WTC11 (cell line): ENCODE data around the gene TIGD3. TPM values are rescaled to one million over a fixed set of nuclear protein-coding genes. Genes with fewer than 3 reads are reported as not detected.
A peak's percentile ranks its signal among the peaks of the same experiment; 100 is the strongest.

Experiments
- ATAC-seq: fragments of 200-7000 bp; cut with Tn5 transposase; 2 replicates; pipeline ENCODE4 v1.10.0; 2021; ENCODE audit warnings: mild to moderate bottlenecking, moderate library complexity
- CTCF ChIA-PET: fragments of 300-600 bp; sonication (Branson Sonifier 250); formaldehyde crosslinking; loops from one replicate; lab custom pipeline; 2021; ENCODE audit warnings: antibody characterized with exemption; lab: Charles Lee
- POLR2A ChIA-PET: fragments of 350-600 bp; sonication (Branson Sonifier 250); formaldehyde crosslinking; loops from one replicate; lab custom pipeline; 2021; ENCODE audit warnings: antibody characterized with exemption; lab: Charles Lee
- DNase-seq: peaks from one replicate; pipeline ENCODE4 v3.0.0; 2021; ENCODE audit warnings: low spot score
- H3K27ac Mint-ChIP-seq: 2 replicates; pipeline ENCODE4 v1.8.0; 2021; ENCODE audit warnings: mixed read lengths
- H3K27me3 Mint-ChIP-seq: 2 replicates; pipeline ENCODE4 v1.8.0; 2021; ENCODE audit warnings: low read depth, mild to moderate bottlenecking, moderate library complexity, mixed read lengths
- H3K36me3 Mint-ChIP-seq: 2 replicates; pipeline ENCODE4 v1.8.0; 2021; ENCODE audit warnings: mixed read lengths
- H3K4me1 Mint-ChIP-seq: 2 replicates; pipeline ENCODE4 v1.8.0; 2022; ENCODE audit warnings: mixed read lengths
- H3K4me3 Mint-ChIP-seq: 2 replicates; pipeline ENCODE4 v1.8.0; 2021; ENCODE audit warnings: mild to moderate bottlenecking, moderate library complexity, mixed read lengths
- H3K9me3 Mint-ChIP-seq: 2 replicates; pipeline ENCODE4 v1.8.0; 2021; ENCODE audit warnings: mixed read lengths
- ATF2 ChIP-seq: sonication (generic); formaldehyde crosslinking; IDR thresholded peaks from 2 replicates; pipeline ENCODE4 v1.8.1; 2022; ENCODE audit warnings: low read depth, missing genetic modification reagents, borderline replicate concordance
- E2F4 ChIP-seq: sonication (generic); formaldehyde crosslinking; IDR thresholded peaks from 2 replicates; pipeline ENCODE4 v1.8.1; 2022; ENCODE audit warnings: low read depth, mild to moderate bottlenecking, moderate library complexity, missing genetic modification reagents, borderline replicate concordance
- ESRRA ChIP-seq: sonication (generic); formaldehyde crosslinking; IDR thresholded peaks from 2 replicates; pipeline ENCODE4 v1.8.1; 2022; ENCODE audit warnings: mild to moderate bottlenecking, missing genetic modification reagents, borderline replicate concordance
- FOXK1 ChIP-seq: sonication (generic); formaldehyde crosslinking; IDR thresholded peaks from 2 replicates; pipeline ENCODE4 v1.8.0; 2022; ENCODE audit warnings: mild to moderate bottlenecking, moderate library complexity, missing genetic modification reagents
- FOXP1 ChIP-seq: sonication (generic); formaldehyde crosslinking; IDR thresholded peaks from 2 replicates; pipeline ENCODE4 v1.8.0; 2022; ENCODE audit warnings: missing genetic modification reagents, mild to moderate bottlenecking, moderate library complexity, borderline replicate concordance
- GABPB1 ChIP-seq: sonication (generic); formaldehyde crosslinking; IDR thresholded peaks from 2 replicates; pipeline ENCODE4 v1.8.1; 2023; ENCODE audit warnings: mild to moderate bottlenecking, missing genetic modification reagents
- MXD4 ChIP-seq: fragments of 250-450 bp; sonication (Bioruptor Pico); IDR thresholded peaks from 2 replicates; pipeline ENCODE4 v1.8.0; 2021; ENCODE audit warnings: mild to moderate bottlenecking, moderate library complexity, borderline replicate concordance
- NFATC4 ChIP-seq: fragments of 250-450 bp; sonication (Bioruptor Pico); IDR thresholded peaks from 2 replicates; pipeline ENCODE4 v1.9.0; 2021; ENCODE audit warnings: mild to moderate bottlenecking
- NFE2L1 ChIP-seq: sonication (generic); formaldehyde crosslinking; IDR thresholded peaks from 2 replicates; pipeline ENCODE4 v1.8.1; 2023; ENCODE audit warnings: missing genetic modification reagents
- NFYB ChIP-seq: sonication (generic); formaldehyde crosslinking; conservative IDR thresholded peaks from 2 replicates; pipeline ENCODE4 v1.8.0; 2022; ENCODE audit warnings: low read depth, missing genetic modification reagents
- NR3C1 ChIP-seq: sonication (generic); formaldehyde crosslinking; conservative IDR thresholded peaks from 2 replicates; pipeline ENCODE4 v1.8.1; 2023; ENCODE audit warnings: low read depth, mild to moderate bottlenecking, missing genetic modification reagents
- RELA ChIP-seq: sonication (generic); formaldehyde crosslinking; IDR thresholded peaks from 2 replicates; pipeline ENCODE4 v1.8.1; 2022; ENCODE audit warnings: missing genetic modification reagents, mild to moderate bottlenecking, borderline replicate concordance
- SP1 ChIP-seq: sonication (generic); formaldehyde crosslinking; conservative IDR thresholded peaks from 2 replicates; pipeline ENCODE4 v1.8.1; 2022; ENCODE audit warnings: missing genetic modification reagents
- TCF7 ChIP-seq: sonication (generic); formaldehyde crosslinking; IDR thresholded peaks from 2 replicates; pipeline ENCODE4 v1.8.0; 2022; ENCODE audit warnings: mild to moderate bottlenecking, low read depth, missing genetic modification reagents, moderate library complexity
- ZNF121 ChIP-seq: sonication (generic); formaldehyde crosslinking; IDR thresholded peaks from 2 replicates; pipeline ENCODE4 v1.8.0; 2023; ENCODE audit warnings: missing genetic modification reagents
- ZNF138 ChIP-seq: sonication (generic); formaldehyde crosslinking; conservative IDR thresholded peaks from 2 replicates; pipeline ENCODE4 v1.8.1; 2022; ENCODE audit warnings: mild to moderate bottlenecking, moderate library complexity, missing genetic modification reagents
- ZNF263 ChIP-seq: sonication (generic); formaldehyde crosslinking; IDR thresholded peaks from 2 replicates; pipeline ENCODE4 v1.8.1; 2022; ENCODE audit warnings: low read depth, mild to moderate bottlenecking, moderate library complexity, missing genetic modification reagents
- ZNF416 ChIP-seq: fragments of 250-450 bp; sonication (Bioruptor Pico); IDR thresholded peaks from 2 replicates; pipeline ENCODE4 v1.9.0; 2021; ENCODE audit warnings: mild to moderate bottlenecking, inconsistent platforms
- total RNA-seq: library from RNA; stranded (reverse); gene quantifications from 3 replicates; pipeline ENCODE4 v1.2.3, GENCODE V29; 2021
- TF ChIP-seq, protein P1 (sequence below): sonication (generic); formaldehyde crosslinking; IDR thresholded peaks from 2 replicates; pipeline ENCODE4 v1.8.0; 2023; ENCODE audit warnings: missing genetic modification reagents
- TF ChIP-seq, protein P2 (sequence below): sonication (generic); formaldehyde crosslinking; IDR thresholded peaks from 2 replicates; pipeline ENCODE4 v1.8.1; 2023; ENCODE audit warnings: mild to moderate bottlenecking, missing genetic modification reagents
- TF ChIP-seq, protein P3 (sequence below): sonication (generic); formaldehyde crosslinking; IDR thresholded peaks from 2 replicates; pipeline ENCODE4 v1.8.0; 2022; ENCODE audit warnings: mild to moderate bottlenecking, missing genetic modification reagents
- TF ChIP-seq, protein P4 (sequence below): sonication (generic); formaldehyde crosslinking; IDR thresholded peaks from 2 replicates; pipeline ENCODE4 v1.8.0; 2022; ENCODE audit warnings: mild to moderate bottlenecking, missing genetic modification reagents
- TF ChIP-seq, protein P5 (sequence below): sonication (generic); formaldehyde crosslinking; IDR thresholded peaks from 2 replicates; pipeline ENCODE4 v1.8.1; 2022; ENCODE audit warnings: mild to moderate bottlenecking, moderate library complexity, missing genetic modification reagents

Gene TIGD3
- total RNA-seq, 1 experiment from 2014 or later = 1.9 TPM

DNA sequence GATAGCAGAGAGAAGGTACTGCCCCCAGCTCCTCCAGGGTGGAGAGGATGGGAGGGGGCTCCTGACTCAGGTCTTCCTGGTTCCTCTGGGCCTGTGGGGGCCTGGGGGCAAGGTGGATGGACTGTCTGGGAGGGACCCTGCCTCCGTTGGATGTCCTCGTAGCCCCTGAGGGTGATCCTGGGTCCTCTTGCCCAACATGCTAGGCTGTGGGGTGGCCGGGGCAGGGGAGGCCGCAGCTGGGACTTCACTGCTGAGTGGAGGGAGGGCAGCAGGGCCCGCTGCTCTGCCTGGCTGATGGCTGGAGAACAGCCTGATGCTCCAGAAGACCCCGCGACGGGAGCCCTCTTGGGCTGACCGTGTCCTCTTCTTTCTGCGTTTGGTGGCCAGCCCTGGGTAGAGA is 45.3 kb downstream of the TIGD3 start:
- DNase-seq (no peak), ATAC-seq (no peak)
- ChIA-PET CTCF (interaction anchor here (0.5 to 3.0 kb wide), 2 partner anchors 16 to 112 kb away, joined by 6 to 10 read pairs; no protein-coding TSS in a partner anchor), POLR2A (no interaction called here)
- Mint-ChIP-seq H3K27me3 (no peaks in the 10 kb centered on the region), H3K36me3 (peaks cover 8% of the 10 kb centered on the region), H3K4me1 (peaks cover 10% of the 10 kb centered on the region), H3K9me3 (no peaks in the 10 kb centered on the region), H3K4me3 (no peak overlapping the region), H3K27ac (no peak overlapping the region)
- TF ChIP-seq E2F4 (CRISPR knock-in tag) (no peak), NFATC4 (CRISPR knock-in tag) (no peak), NR3C1 (no peak), GABPB1 (CRISPR knock-in tag) (no peak), MXD4 (CRISPR knock-in tag) (no peak), SP1 (CRISPR knock-in tag) (no peak), RELA (CRISPR knock-in tag) (no peak), ZNF138 (no peak), FOXP1 (CRISPR knock-in tag) (no peak), ZNF416 (CRISPR knock-in tag) (no peak), NFE2L1 (CRISPR knock-in tag) (no peak), FOXK1 (CRISPR knock-in tag) (no peak), ZNF121 (CRISPR knock-in tag) (no peak)
- TF ChIP-seq, protein P1, sequence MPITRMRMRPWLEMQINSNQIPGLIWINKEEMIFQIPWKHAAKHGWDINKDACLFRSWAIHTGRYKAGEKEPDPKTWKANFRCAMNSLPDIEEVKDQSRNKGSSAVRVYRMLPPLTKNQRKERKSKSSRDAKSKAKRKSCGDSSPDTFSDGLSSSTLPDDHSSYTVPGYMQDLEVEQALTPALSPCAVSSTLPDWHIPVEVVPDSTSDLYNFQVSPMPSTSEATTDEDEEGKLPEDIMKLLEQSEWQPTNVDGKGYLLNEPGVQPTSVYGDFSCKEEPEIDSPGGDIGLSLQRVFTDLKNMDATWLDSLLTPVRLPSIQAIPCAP (CRISPR knock-in tag) = no peak
- TF ChIP-seq, protein P2, sequence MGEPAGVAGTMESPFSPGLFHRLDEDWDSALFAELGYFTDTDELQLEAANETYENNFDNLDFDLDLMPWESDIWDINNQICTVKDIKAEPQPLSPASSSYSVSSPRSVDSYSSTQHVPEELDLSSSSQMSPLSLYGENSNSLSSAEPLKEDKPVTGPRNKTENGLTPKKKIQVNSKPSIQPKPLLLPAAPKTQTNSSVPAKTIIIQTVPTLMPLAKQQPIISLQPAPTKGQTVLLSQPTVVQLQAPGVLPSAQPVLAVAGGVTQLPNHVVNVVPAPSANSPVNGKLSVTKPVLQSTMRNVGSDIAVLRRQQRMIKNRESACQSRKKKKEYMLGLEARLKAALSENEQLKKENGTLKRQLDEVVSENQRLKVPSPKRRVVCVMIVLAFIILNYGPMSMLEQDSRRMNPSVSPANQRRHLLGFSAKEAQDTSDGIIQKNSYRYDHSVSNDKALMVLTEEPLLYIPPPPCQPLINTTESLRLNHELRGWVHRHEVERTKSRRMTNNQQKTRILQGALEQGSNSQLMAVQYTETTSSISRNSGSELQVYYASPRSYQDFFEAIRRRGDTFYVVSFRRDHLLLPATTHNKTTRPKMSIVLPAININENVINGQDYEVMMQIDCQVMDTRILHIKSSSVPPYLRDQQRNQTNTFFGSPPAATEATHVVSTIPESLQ (CRISPR knock-in tag) = no peak
- TF ChIP-seq, protein P3, sequence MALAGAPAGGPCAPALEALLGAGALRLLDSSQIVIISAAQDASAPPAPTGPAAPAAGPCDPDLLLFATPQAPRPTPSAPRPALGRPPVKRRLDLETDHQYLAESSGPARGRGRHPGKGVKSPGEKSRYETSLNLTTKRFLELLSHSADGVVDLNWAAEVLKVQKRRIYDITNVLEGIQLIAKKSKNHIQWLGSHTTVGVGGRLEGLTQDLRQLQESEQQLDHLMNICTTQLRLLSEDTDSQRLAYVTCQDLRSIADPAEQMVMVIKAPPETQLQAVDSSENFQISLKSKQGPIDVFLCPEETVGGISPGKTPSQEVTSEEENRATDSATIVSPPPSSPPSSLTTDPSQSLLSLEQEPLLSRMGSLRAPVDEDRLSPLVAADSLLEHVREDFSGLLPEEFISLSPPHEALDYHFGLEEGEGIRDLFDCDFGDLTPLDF (CRISPR knock-in tag) = no peak
- TF ChIP-seq, protein P4, sequence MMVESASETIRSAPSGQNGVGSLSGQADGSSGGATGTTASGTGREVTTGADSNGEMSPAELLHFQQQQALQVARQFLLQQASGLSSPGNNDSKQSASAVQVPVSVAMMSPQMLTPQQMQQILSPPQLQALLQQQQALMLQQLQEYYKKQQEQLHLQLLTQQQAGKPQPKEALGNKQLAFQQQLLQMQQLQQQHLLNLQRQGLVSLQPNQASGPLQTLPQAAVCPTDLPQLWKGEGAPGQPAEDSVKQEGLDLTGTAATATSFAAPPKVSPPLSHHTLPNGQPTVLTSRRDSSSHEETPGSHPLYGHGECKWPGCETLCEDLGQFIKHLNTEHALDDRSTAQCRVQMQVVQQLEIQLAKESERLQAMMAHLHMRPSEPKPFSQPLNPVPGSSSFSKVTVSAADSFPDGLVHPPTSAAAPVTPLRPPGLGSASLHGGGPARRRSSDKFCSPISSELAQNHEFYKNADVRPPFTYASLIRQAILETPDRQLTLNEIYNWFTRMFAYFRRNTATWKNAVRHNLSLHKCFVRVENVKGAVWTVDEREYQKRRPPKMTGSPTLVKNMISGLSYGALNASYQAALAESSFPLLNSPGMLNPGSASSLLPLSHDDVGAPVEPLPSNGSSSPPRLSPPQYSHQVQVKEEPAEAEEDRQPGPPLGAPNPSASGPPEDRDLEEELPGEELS (CRISPR knock-in tag) = no peak

- Mint-ChIP-seq H3K36me3 (peaks cover 11% of the 10 kb centered on the region), H3K27ac (peak overlapping the region; percentile 41; the same call in 1 of the 2 replicates), H3K27me3 (no peaks in the 10 kb centered on the region), H3K4me3 (no peak overlapping the region), H3K9me3 (no peaks in the 10 kb centered on the region), H3K4me1 (peaks cover 10% of the 10 kb centered on the region)
- ChIA-PET CTCF (interaction anchor here (1.7 to 3.0 kb wide), 2 partner anchors 15 to 69 kb away, joined by 9 to 10 read pairs; no protein-coding TSS in a partner anchor), POLR2A (no interaction called here)
- DNase-seq (no peak), ATAC-seq (no peak)
- TF ChIP-seq ZNF416 (CRISPR knock-in tag) (no peak), TCF7 (CRISPR knock-in tag) (no peak), FOXK1 (CRISPR knock-in tag) (no peak), ESRRA (no peak), ZNF263 (CRISPR knock-in tag) (no peak), SP1 (CRISPR knock-in tag) (no peak), NFYB (no peak), ATF2 (CRISPR knock-in tag) (no peak)
- TF ChIP-seq, protein P5, sequence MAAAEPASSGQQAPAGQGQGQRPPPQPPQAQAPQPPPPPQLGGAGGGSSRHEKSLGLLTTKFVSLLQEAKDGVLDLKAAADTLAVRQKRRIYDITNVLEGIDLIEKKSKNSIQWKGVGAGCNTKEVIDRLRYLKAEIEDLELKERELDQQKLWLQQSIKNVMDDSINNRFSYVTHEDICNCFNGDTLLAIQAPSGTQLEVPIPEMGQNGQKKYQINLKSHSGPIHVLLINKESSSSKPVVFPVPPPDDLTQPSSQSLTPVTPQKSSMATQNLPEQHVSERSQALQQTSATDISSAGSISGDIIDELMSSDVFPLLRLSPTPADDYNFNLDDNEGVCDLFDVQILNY = no peak
These were observed 45.9 kb downstream of the TIGD3 start for GRCh38 chr11:65400307-65401072.
